Prostate gland (tissue), 2 donors: Measurements from ENCODE around the gene UIMC1.

Experiments
- CTCF ChIP-seq, 4 experiments: fragments of 200-600 bp in 2 of 4; fragments of 450-650 bp in 2 of 4; sonication (generic) in 2 of 4; IDR thresholded peaks; 1 replicate in 3 of 4; 2 replicates in 1 of 4; pipeline ENCODE4 v1.5.1; 2016 to 2019; ENCODE audit warnings: antibody characterized with exemption in 4 of 4, mild to moderate bottlenecking in 2 of 4, moderate library complexity in 2 of 4
- POLR2A ChIP-seq: fragments of 450-650 bp; IDR thresholded peaks from one replicate; pipeline ENCODE4 v1.6.1; 2016; ENCODE audit warnings: antibody characterized with exemption, mild to moderate bottlenecking

DNA sequence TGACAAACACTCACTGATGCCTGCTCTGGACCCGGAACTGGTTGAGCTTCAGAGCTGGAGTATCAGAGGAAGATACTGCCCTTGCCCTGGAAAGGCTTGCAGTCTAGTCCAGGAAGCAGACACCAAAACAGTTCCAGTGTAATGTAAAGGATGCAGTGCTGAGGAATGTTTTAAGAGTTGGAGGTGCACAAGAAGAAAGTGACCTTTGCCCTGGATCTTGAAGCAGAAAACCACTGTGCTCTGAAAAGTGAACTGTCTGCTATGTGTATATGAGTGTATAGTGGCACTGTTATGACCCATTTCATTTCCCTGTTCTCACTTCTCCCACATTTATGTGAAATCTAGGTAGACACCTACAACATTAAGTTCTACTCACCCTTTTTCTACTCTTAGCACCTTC, 18.0 kb upstream of the UIMC1 start:
- no peak for TF ChIP-seq CTCF (IDR thresholded peaks at IDR 0.05)
- no peak for TF ChIP-seq POLR2A
